Measurements from ENCODE around the gene HOXA9.

DNA sequence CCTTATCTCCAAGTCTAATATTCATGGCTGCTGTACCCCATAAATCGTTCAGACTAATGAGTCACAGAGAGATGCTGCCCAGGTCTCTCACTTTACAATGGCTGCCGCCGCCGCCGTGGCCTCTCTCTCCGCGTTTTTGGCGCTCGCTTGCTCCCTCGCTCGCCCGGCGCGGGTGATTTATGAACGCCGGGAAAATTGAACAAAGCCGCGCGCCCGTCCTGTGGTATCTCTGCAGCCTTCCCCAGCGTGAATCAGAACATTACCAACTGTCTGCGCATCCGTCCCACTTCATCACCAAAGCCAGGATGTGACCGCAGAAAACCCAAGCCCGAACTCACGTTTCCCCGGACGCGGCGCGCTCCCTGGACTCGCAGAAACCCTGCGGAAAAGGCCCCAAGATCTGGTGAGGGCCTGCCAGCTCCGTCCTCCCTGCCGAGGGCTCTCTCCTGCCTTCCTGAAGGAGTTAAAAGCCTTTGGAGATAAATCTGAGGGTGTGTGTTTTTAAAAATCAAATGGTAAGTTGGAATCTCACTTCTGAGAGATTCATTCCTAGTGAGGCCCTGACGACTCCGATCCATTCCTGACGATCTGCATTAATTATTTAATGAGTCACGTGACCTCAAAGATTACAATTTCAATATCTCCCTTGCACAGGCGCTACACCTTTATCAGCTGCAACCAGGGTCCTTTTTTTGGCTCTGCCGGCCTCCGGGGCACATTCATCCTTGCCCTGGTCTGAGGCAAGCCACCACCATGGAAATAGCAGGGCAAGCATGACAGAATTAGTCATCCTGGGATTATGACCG, 41.0 kb downstream of the HOXA9 start:
- TF ChIP-seq PPARA (CRISPR knock-in tag; IDR thresholded peaks at IDR 0.05; ENCODE audit: borderline replicate concordance): no peak
- TF ChIP-seq CREB5 (CRISPR knock-in tag; IDR thresholded peaks at IDR 0.05; ENCODE audit: low read depth): no peak
